Fibroblast of villous mesenchyme (primary cell): Measurements from ENCODE around the gene PRSS50. TPM values are rescaled to one million over a fixed set of nuclear protein-coding genes. Genes with fewer than 3 reads are reported as not detected.

Experiments used
- DNase-seq: peaks from one replicate; pipeline ENCODE4 v3.0.0-alpha.2; 2010; ENCODE audit warnings: low read depth
- H3K4me3 ChIP-seq: 2 replicates; pipeline ENCODE4 v1.5.1; 2011; ENCODE audit warnings: low read depth, mild to moderate bottlenecking, low read length
- total RNA-seq: library from RNA; depleted of rRNA; stranded (reverse); fragments of >200 nt; gene quantifications from 2 replicates; pipeline ENCODE4 v1.2.3, GENCODE V29; 2012
- TF ChIP-seq, protein P1 (sequence below): IDR thresholded peaks from 2 replicates; pipeline ENCODE4 v1.5.1; 2012; ENCODE audit warnings: low read depth, mild to moderate bottlenecking, low read length; ENCODE audit not compliant: insufficient read depth

Gene PRSS50
- total RNA-seq, 1 donor, result not detected

DNA sequence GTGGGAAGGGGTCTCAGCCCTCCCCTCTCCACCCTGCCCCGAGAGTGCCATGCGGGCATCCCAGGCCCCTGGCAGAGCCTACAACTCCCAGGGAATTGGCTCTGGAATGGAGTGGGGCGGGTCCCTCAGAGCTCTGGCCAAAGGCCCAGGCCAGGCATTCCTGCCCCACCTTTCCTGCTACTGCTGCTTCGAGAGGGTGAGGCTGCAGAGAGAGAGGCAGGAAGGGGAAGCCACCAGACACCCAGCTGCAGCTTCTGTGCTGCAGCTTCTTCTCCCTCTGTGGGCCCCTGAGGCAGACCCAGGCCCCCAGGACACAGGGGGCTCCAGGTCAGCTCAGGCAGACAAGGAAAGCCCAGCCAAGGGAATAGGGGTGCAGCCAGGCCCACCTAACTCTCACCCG, 26.9 kb downstream of the PRSS50 start:
- no peak for DNase-seq
- no peak overlapping the region for H3K4me3 ChIP-seq
- TF ChIP-seq, protein P1, sequence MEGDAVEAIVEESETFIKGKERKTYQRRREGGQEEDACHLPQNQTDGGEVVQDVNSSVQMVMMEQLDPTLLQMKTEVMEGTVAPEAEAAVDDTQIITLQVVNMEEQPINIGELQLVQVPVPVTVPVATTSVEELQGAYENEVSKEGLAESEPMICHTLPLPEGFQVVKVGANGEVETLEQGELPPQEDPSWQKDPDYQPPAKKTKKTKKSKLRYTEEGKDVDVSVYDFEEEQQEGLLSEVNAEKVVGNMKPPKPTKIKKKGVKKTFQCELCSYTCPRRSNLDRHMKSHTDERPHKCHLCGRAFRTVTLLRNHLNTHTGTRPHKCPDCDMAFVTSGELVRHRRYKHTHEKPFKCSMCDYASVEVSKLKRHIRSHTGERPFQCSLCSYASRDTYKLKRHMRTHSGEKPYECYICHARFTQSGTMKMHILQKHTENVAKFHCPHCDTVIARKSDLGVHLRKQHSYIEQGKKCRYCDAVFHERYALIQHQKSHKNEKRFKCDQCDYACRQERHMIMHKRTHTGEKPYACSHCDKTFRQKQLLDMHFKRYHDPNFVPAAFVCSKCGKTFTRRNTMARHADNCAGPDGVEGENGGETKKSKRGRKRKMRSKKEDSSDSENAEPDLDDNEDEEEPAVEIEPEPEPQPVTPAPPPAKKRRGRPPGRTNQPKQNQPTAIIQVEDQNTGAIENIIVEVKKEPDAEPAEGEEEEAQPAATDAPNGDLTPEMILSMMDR, result no peak

DNA sequence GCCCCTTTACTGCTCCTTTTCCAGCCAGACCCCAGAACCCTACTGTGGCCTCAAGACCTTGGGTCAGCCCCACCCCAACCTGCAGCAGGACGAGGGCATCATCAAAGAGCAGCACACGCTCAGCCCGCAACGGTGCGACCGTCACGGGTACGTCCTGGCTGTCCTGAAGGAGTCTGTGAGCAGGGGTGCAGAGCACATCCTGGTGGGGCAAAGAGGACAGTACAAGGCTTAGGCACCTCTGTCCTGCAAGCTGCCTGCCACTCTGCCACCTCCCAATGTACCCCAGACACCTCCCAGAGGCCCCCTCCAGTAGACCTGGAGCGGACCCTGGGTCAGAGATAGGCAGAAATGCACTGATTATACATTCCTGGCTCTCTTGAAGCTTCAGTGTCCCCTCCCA, 32.2 kb downstream of the PRSS50 start:
- no peak for DNase-seq
- no peak overlapping the region for H3K4me3 ChIP-seq
- TF ChIP-seq, protein P1, result no peak

DNA sequence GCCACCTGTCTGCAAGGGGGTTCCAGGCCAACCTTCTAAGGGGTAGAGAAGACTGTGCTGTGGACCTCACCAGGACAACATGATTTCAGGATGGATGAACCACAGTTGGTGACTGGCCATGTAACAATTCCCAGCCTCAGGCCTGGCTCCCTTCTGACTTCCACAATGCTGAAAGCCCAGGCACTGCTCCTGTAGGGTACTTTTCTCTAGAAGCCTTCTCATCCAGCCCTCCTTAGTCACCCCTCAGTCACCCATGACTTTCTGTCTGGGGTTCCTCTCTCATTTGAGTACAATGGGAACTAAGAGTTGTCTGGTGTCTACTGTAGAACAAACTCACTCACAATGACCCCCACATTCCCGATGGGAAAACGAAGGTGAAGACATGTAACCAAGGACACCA, 32.8 kb downstream of the PRSS50 start:
- H3K4me3 ChIP-seq, result no peak overlapping the region
- TF ChIP-seq, protein P1, result no peak
- no peak for DNase-seq

GRCh38 chr3:46682974-46683373, 34.7 kb downstream of the PRSS50 start:
- DNase-seq, result no peak

GRCh38 chr3:46681856-46682540, 35.7 kb downstream of the PRSS50 start:
- no peak for DNase-seq
- TF ChIP-seq, protein P1, result no peak

More at GRCh38 chr3:46682974-46683373, 34.7 kb downstream of the PRSS50 start:
- no peak overlapping the region for H3K4me3 ChIP-seq
- TF ChIP-seq, protein P1, result no peak

DNA sequence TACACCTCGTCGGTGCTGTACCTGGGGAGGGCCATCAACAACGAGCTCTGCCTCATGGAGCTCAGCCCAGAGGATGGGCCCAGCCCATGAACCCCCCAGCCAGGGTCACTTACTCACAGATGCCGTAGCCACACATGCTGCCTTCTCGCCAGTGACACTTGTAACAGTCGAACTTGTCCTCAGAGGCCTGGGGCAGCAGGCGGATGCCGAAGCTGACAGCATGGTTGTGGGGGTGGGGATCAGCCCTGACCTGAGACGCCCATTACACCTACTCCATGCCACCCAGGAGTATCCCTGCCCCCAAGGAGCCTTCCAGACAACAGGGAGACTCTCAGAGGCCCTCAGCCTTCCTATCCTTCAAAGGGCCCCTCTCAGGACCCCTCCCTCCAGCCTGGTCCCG, 36.3 kb downstream of the PRSS50 start:
- no peak overlapping the region for H3K4me3 ChIP-seq
- no peak for DNase-seq
- TF ChIP-seq, protein P1, result no peak

More at GRCh38 chr3:46681856-46682540, 35.7 kb downstream of the PRSS50 start:
- H3K4me3 ChIP-seq, result no peak overlapping the region
